GM12878 (cell line): ENCODE data around the gene GPR68. TPM values are rescaled to one million over a fixed set of nuclear protein-coding genes. Genes with fewer than 3 reads are reported as not detected.

ENCODE experiments used
- E2F8 ChIP-seq: fragments of 450-650 bp; IDR thresholded peaks from 2 replicates; pipeline ENCODE4 v1.6.1; 2018; ENCODE audit warnings: mild to moderate bottlenecking, low read depth, moderate library complexity; ENCODE audit not compliant: partially characterized antibody
- ETV6 ChIP-seq, 2 experiments: fragments of 450-650 bp in 1 of 2; IDR thresholded peaks in 1 of 2; conservative IDR thresholded peaks in 1 of 2; 2 replicates each; pipeline ENCODE4 v1.6.1; 2014; ENCODE audit warnings: antibody characterized with exemption in 1 of 2, borderline replicate concordance in 1 of 2, low read depth in 1 of 2, mild to moderate bottlenecking in 1 of 2, moderate library complexity in 1 of 2
- EZH2 ChIP-seq: IDR thresholded peaks from 2 replicates; pipeline ENCODE4 v1.6.1; 2012; ENCODE audit warnings: low read depth, mild to moderate bottlenecking, control low read depth, inconsistent platforms, low read length, borderline replicate concordance; ENCODE audit not compliant: control insufficient read depth
- MXI1 ChIP-seq: fragments of 150-350 bp; IDR thresholded peaks from 2 replicates; pipeline ENCODE4 v1.6.1; 2011; ENCODE audit warnings: low read depth, mild to moderate bottlenecking, inconsistent platforms, low read length, improper control_type of control experiment
- polyA plus RNA-seq, 11 experiments: library from polyadenylated mRNA; depleted of rRNA in 4 of 11; unstranded in 6 of 11; stranded (reverse) in 5 of 11; fragments of >200 nt; fragmentation: Nextera tagmentation in 4 of 11; fragmentation: Illumina TruSeq in 1 of 11; extraction: Ambion mirVana in 4 of 11; extraction: Trizol in 1 of 11; gene quantifications; 1 replicate in 1 of 11; 2 replicates in 10 of 11; pipeline versions ENCODE4 v1.2.1 to v1.2.3, GENCODE V29; 2011 to 2016; ENCODE audit warnings: inconsistent platforms in 2 of 11, missing spikeins in 2 of 11, low read depth in 1 of 11
- total RNA-seq, 4 experiments: library from RNA; depleted of rRNA in 3 of 4; stranded (reverse); fragments of >200 nt in 3 of 4; fragmentation: Illumina TruSeq in 1 of 4; extraction: Trizol in 1 of 4; gene quantifications; 2 replicates each; pipeline versions ENCODE4 v1.2.1 to v1.2.3, GENCODE V29; 2013 to 2021
- TF ChIP-seq, protein P1 (sequence below): fragments of 450-650 bp; IDR thresholded peaks from 2 replicates; pipeline ENCODE4 v1.6.1; 2017; ENCODE audit warnings: mild to moderate bottlenecking

GPR68 gene
- total and polyA plus RNA-seq, 10 of the 15 experiments (the other 5 are each of a cell fraction or from before 2014, with no cell fraction given): 0.06 to 3.4 (median 1.8) TPM

DNA sequence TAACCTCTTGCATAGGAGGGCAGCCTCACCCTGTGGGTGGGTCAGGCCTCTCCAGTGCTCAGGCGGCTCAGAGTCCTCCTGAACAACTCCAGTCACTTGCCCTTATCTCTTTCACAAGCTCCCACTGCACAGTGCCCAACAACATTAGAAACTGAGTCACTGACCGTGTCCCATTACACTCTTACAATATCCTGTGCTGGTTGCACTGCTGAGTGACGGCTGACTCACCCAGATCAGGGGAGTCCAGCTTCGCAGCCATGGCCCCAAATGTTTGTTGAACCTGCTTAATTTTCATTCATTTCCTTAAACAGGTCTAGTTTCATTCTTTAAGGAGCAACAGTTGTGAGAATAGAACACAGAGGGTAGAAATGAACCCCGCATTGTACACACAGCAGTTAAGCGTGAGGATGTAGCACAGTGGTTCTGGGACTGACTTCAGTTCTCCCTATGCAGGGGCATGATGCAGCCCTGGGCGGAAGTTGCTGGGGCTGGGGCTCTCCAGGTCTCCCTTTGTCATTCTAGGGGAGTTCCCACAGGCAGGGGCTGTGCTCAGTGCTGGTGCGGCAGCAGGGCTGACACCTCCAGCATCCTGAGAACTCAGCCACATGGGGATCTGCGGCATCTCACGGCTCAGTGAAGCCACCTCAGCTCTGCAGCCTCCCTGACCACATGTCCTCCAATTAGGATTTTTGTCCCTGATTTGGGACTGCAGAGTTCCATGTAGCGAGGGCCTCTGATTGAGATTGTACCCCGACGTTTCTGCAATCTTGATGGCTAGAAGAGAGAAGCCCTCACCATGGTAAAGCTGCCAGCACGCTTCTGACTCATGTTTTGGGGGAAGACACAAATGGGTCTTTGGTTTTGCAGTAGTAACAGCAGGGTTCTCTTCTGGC, 16.1 kb downstream of the GPR68 start (continued):
- TF ChIP-seq ETV6 (conservative IDR thresholded peaks at IDR 0.05 in 1 of 2, IDR thresholded peaks at IDR 0.05 in 1 of 2; ENCODE audit: borderline replicate concordance in 1 of 2, low read depth in 1 of 2) (peak in 1 of 2 experiments; percentile 81; a peak in 1 of 4 replicates), E2F8 (no peak), MXI1 (no peak; the same call in 1 of the 2 replicates), EZH2 (no peak)
- TF ChIP-seq, protein P1, sequence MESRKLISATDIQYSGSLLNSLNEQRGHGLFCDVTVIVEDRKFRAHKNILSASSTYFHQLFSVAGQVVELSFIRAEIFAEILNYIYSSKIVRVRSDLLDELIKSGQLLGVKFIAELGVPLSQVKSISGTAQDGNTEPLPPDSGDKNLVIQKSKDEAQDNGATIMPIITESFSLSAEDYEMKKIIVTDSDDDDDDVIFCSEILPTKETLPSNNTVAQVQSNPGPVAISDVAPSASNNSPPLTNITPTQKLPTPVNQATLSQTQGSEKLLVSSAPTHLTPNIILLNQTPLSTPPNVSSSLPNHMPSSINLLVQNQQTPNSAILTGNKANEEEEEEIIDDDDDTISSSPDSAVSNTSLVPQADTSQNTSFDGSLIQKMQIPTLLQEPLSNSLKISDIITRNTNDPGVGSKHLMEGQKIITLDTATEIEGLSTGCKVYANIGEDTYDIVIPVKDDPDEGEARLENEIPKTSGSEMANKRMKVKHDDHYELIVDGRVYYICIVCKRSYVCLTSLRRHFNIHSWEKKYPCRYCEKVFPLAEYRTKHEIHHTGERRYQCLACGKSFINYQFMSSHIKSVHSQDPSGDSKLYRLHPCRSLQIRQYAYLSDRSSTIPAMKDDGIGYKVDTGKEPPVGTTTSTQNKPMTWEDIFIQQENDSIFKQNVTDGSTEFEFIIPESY: no peak
- TF ChIP-seq, all 136 proteins: peak for 50
